CD14-positive monocyte (primary cell): ENCODE results near the gene SLC39A10. TPM values are rescaled to one million over a fixed set of nuclear protein-coding genes. Genes with fewer than 3 reads are reported as not detected.

ENCODE experiments used
- DNase-seq, 3 donors: peaks; one replicate each; pipeline ENCODE4 v3.0.0-alpha.2; 2011 to 2022
- H2AFZ ChIP-seq: 2 replicates; pipeline ENCODE4 v1.6.0; 2012; ENCODE audit warnings: mild to moderate bottlenecking, low read depth, low read length, inconsistent platforms; ENCODE audit not compliant: insufficient read depth, poor library complexity, severe bottlenecking
- H3K27ac ChIP-seq, 2 donors: 1 replicate in 1 of 2; 2 replicates in 1 of 2; pipeline ENCODE4 v1.5.1; 2012 to 2013; ENCODE audit warnings: low read length in 2 of 2, control low read depth in 1 of 2, inconsistent platforms in 1 of 2, low read depth in 1 of 2, mild to moderate bottlenecking in 1 of 2
- H3K27me3 ChIP-seq, 2 donors: one replicate each; pipeline versions ENCODE4 v1.6.0 to v1.6.1; 2011 to 2013; ENCODE audit warnings: low read length in 2 of 2; ENCODE audit not compliant: control insufficient read depth in 2 of 2, insufficient read depth in 2 of 2
- H3K36me3 ChIP-seq, 2 donors: replicated peaks in 1 of 2; 1 replicate in 1 of 2; 2 replicates in 1 of 2; pipeline versions ENCODE4 v1.5.1 to v1.6.1; 2012 to 2013; ENCODE audit warnings: low read length in 2 of 2, control low read depth in 1 of 2, inconsistent platforms in 1 of 2, mild to moderate bottlenecking in 1 of 2; ENCODE audit not compliant: insufficient read depth in 2 of 2, control insufficient read depth in 1 of 2
- H3K4me1 ChIP-seq, 2 donors: 1 replicate in 1 of 2; 2 replicates in 1 of 2; pipeline versions ENCODE4 v1.5.1 to v1.6.1; 2012 to 2013; ENCODE audit warnings: low read length in 2 of 2, control low read depth in 1 of 2, inconsistent platforms in 1 of 2, mild to moderate bottlenecking in 1 of 2, moderate library complexity in 1 of 2; ENCODE audit not compliant: insufficient read depth in 2 of 2, control insufficient read depth in 1 of 2
- H3K4me2 ChIP-seq: replicated peaks from 2 replicates; pipeline ENCODE3; 2012; ENCODE audit warnings: low read length, moderate library complexity, mild to moderate bottlenecking; ENCODE audit not compliant: poor library complexity, severe bottlenecking; ENCODE audit errors: extremely low read depth
- H3K4me3 ChIP-seq, 3 experiments: fragments of 200-600 bp in 1 of 3; sonication (generic) in 1 of 3; replicated peaks in 1 of 3; 1 replicate in 2 of 3; 2 replicates in 1 of 3; pipeline ENCODE4 v1.5.1; 2011 to 2013; ENCODE audit warnings: low read length in 3 of 3, mild to moderate bottlenecking in 3 of 3, control low read depth in 2 of 3, low read depth in 2 of 3, inconsistent platforms in 1 of 3, moderate library complexity in 1 of 3
- H3K79me2 ChIP-seq: 2 replicates; pipeline ENCODE4 v1.6.0; 2012; ENCODE audit warnings: mild to moderate bottlenecking, control low read depth, inconsistent platforms, low read length, moderate library complexity; ENCODE audit not compliant: insufficient read depth
- H3K9ac ChIP-seq: 2 replicates; pipeline ENCODE4 v1.6.0; 2017; ENCODE audit warnings: low read length, mild to moderate bottlenecking; ENCODE audit not compliant: insufficient read depth, poor library complexity, severe bottlenecking
- H3K9me3 ChIP-seq, 2 donors: replicated peaks in 1 of 2; 1 replicate in 1 of 2; 2 replicates in 1 of 2; pipeline versions ENCODE4 v1.5.1 to v1.6.1; 2012 to 2013; ENCODE audit warnings: low read length in 2 of 2, control low read depth in 1 of 2; ENCODE audit not compliant: control insufficient read depth in 1 of 2, insufficient read depth in 1 of 2
- H4K20me1 ChIP-seq: 2 replicates; pipeline ENCODE4 v1.6.0; 2012; ENCODE audit warnings: mild to moderate bottlenecking, low read length, control low read depth, moderate library complexity; ENCODE audit not compliant: insufficient read depth
- H3K27ac Mint-ChIP-seq, 7 donors: one replicate each; pipeline ENCODE4 v1.8.0; 2020; ENCODE audit warnings: mild to moderate bottlenecking in 7 of 7, mixed read lengths in 7 of 7, moderate library complexity in 6 of 7, inconsistent platforms in 2 of 7
- H3K27me3 Mint-ChIP-seq, 3 donors: one replicate each; pipeline ENCODE4 v1.8.0; 2021 to 2022; ENCODE audit warnings: low read depth in 3 of 3, mild to moderate bottlenecking in 3 of 3, mixed read lengths in 3 of 3, moderate library complexity in 3 of 3, inconsistent platforms in 1 of 3
- H3K36me3 Mint-ChIP-seq, 2 donors: one replicate each; pipeline ENCODE4 v1.8.0; 2020; ENCODE audit warnings: mixed read lengths in 2 of 2, inconsistent platforms in 1 of 2, mild to moderate bottlenecking in 1 of 2
- H3K4me1 Mint-ChIP-seq: one replicate; pipeline ENCODE4 v1.8.0; 2020; ENCODE audit warnings: mild to moderate bottlenecking, mixed read lengths
- H3K4me3 Mint-ChIP-seq, 2 donors: one replicate each; pipeline ENCODE4 v1.8.0; 2020; ENCODE audit warnings: mild to moderate bottlenecking in 2 of 2, mixed read lengths in 2 of 2, moderate library complexity in 1 of 2
- H3K9me3 Mint-ChIP-seq, 7 donors: one replicate each; pipeline ENCODE4 v1.8.0; 2020 to 2022; ENCODE audit warnings: mixed read lengths in 7 of 7, mild to moderate bottlenecking in 6 of 7, moderate library complexity in 6 of 7, inconsistent platforms in 2 of 7
- CTCF ChIP-seq: fragments of 200-600 bp; IDR thresholded peaks from one replicate; pipeline ENCODE4 v1.8.0; 2022; ENCODE audit warnings: antibody characterized with exemption, mild to moderate bottlenecking
- WGBS: methylation state at CpG from one replicate; pipeline ENCODE4 v1.1.5; 2013; ENCODE audit warnings: missing lambda C conversion rate; ENCODE audit not compliant: insufficient coverage; 5-methylcytosine and 5-hydroxymethylcytosine counted together
- intact Hi-C, 2 donors: fragments of 100-400 bp; cut with micrococcal nuclease; formaldehyde crosslinking; loops; one replicate each; pipeline versions ENCODE4 v1.15.0 to v1.15.1; 2023
- polyA plus RNA-seq, 3 donors: library from polyadenylated mRNA; depleted of rRNA in 1 of 3; unstranded in 2 of 3; stranded (reverse) in 1 of 3; fragments of 300-500 nt in 2 of 3; fragments of >200 nt in 1 of 3; fragmentation: Illumina TruSeq in 2 of 3; gene quantifications; 1 replicate in 2 of 3; 2 replicates in 1 of 3; pipeline ENCODE4 v1.2.3, GENCODE V29; 2012 to 2021

SLC39A10 gene
- polyA plus RNA-seq, 3 donors, result 5.2 to 6.9 (median 5.2) TPM

DNA sequence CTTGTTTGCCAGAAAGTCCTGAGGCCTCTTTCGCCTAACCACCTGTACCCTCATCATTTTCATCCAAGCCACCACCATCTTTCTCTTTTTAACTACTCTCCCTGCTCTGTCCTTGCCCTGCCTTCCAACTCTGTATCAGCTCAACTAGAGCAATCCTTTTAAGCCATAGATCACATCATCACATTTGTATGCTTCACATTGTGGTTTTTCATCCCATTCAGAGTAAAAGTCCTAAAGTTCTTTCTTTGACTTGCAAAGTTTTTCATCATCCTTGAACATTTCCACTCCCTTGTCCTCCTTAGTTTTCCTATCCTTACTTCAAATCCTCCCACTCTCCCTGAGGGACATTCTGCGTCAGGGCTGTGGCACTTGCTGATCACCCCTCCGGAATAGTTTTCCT, 73.9 kb downstream of the SLC39A10 start:
- H3K4me3 Mint-ChIP-seq, result no peak overlapping the region
- H3K4me1 Mint-ChIP-seq, result peaks cover 2% of the 10 kb centered on the region
- H3K4me2 ChIP-seq, result no peak overlapping the region
- H3K27ac ChIP-seq, result no peak overlapping the region
- H3K9ac ChIP-seq, result no peak overlapping the region
- H3K27me3 Mint-ChIP-seq, result peaks cover 0 to 3% (median 0%) of the 10 kb centered on the region in 3 donors
- peaks cover 0 to 5% (median 0%) of the 10 kb centered on the region in 7 donors for H3K9me3 Mint-ChIP-seq
- H3K79me2 ChIP-seq, result no peaks in the 10 kb centered on the region
- peaks cover 35 to 43% of the 10 kb centered on the region in 2 donors for H3K36me3 Mint-ChIP-seq
- no peaks in the 10 kb centered on the region for H4K20me1 ChIP-seq
- no peaks in the 10 kb centered on the region for H3K9me3 ChIP-seq
- TF ChIP-seq CTCF, result no peak
- WGBS, result 97% methylated on average over 3 of the region's 3 CpGs
- no peaks in the 10 kb centered on the region for H3K27me3 ChIP-seq
- peak overlapping the region in 2 of 7 donors; percentile 2 for H3K27ac Mint-ChIP-seq
- H3K4me3 ChIP-seq, result no peak overlapping the region
- intact Hi-C loops, result no loop called here
- H3K36me3 ChIP-seq, result peaks cover 2 to 29% of the 10 kb centered on the region in 2 donors
- no peak overlapping the region for H2AFZ ChIP-seq
- no peaks in the 10 kb centered on the region for H3K4me1 ChIP-seq
- no peak for DNase-seq

DNA sequence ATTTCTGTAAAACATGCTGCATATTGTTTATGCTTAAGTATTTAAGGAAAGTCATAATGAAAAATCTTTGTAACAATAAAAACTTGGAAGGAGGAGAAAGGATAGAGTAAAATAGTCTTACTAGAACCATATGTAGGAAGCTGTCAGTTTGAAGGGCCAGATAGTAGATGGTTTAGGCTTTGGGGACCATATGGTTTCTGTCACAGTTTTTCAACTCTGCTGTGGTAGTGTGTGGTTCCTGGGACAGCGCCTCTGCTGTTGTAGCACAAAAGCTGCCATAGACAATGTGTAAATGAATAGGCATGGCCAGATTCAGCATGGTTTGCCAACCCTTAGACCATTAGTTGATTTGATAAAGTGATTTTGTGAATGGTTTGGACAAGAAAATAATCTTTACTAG, 75.5 kb downstream of the SLC39A10 start:
- H3K27ac ChIP-seq, result no peak overlapping the region
- H4K20me1 ChIP-seq, result no peaks in the 10 kb centered on the region
- H3K4me3 ChIP-seq, result no peak overlapping the region
- H2AFZ ChIP-seq, result no peak overlapping the region
- no peak for TF ChIP-seq CTCF
- H3K36me3 Mint-ChIP-seq, result peaks cover 38 to 48% of the 10 kb centered on the region in 2 donors
- H3K27me3 ChIP-seq, result no peaks in the 10 kb centered on the region
- no peaks in the 10 kb centered on the region for H3K9me3 ChIP-seq
- H3K36me3 ChIP-seq, result peaks cover 2 to 29% of the 10 kb centered on the region in 2 donors
- H3K9ac ChIP-seq, result no peak overlapping the region
- H3K79me2 ChIP-seq, result no peaks in the 10 kb centered on the region
- intact Hi-C loops, result no loop called here
- peaks cover 2% of the 10 kb centered on the region for H3K4me1 Mint-ChIP-seq
- 100% methylated on average over 1 of the region's 1 CpG for WGBS
- no peak overlapping the region for H3K27ac Mint-ChIP-seq
- peaks cover 0 to 5% (median 0%) of the 10 kb centered on the region in 7 donors for H3K9me3 Mint-ChIP-seq
- H3K27me3 Mint-ChIP-seq, result peaks cover 0 to 3% (median 0%) of the 10 kb centered on the region in 3 donors
- no peak overlapping the region for H3K4me2 ChIP-seq
- DNase-seq, result no peak
- no peaks in the 10 kb centered on the region for H3K4me1 ChIP-seq
- no peak overlapping the region for H3K4me3 Mint-ChIP-seq
